ENCODE measurements around the gene CST2. TPM values are rescaled to one million over a fixed set of nuclear protein-coding genes. Genes with fewer than 3 reads are reported as not detected.
A peak's percentile ranks its signal among the peaks of the same experiment; 100 is the strongest.

Gene CST2, protein sequence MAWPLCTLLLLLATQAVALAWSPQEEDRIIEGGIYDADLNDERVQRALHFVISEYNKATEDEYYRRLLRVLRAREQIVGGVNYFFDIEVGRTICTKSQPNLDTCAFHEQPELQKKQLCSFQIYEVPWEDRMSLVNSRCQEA
- total RNA-seq (under 1 TPM in 1 of 10 donors, not detected in 9; 0.75 TPM), polyA plus RNA-seq (not detected)
- long read RNA-seq, donor 1 = 0 reads
- long read RNA-seq, donor 2 = 0 reads
- long read RNA-seq, donor 3 = 0 reads

DNA sequence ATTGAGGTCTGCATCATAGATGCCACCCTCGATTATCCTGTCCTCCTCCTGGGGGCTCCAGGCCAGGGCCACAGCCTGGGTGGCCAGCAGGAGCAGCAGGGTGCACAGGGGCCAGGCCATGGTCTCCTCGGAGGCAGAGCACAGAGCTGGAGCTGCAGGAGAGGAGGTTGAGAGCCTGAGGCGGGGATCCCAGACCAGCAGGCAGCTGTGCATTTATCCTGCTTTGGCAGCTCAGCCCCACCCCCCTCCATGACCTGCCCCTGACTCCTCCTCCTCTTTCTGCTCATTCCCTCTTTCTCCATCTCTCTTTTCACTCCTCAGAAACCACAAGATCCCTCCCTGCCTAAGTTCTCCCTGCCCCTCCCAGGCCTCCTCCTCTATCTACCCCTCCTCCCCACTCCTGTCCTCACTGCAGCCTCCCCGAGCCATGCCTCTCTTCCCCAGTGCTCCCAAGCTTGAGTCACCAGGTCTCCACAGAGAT is at the start of gene CST2:
Gene CST2 (minus strand): TSS at position 189 of the 481 bp plus-strand sequence. CDS start 69 bp downstream, at position 120.
- intact Hi-C loops (cut with DNase I) = loop anchor here in 1 of 10 donors (10.0 kb wide), 1 partner anchor 52 kb away; no protein-coding TSS in a partner anchor
- peaks cover 0 to 3% (median 0%) of the 10 kb centered on the region in 9 donors for H3K4me1 ChIP-seq
- no peaks in the 10 kb centered on the region for H3K9me3 ChIP-seq
- TF ChIP-seq, protein P1, sequence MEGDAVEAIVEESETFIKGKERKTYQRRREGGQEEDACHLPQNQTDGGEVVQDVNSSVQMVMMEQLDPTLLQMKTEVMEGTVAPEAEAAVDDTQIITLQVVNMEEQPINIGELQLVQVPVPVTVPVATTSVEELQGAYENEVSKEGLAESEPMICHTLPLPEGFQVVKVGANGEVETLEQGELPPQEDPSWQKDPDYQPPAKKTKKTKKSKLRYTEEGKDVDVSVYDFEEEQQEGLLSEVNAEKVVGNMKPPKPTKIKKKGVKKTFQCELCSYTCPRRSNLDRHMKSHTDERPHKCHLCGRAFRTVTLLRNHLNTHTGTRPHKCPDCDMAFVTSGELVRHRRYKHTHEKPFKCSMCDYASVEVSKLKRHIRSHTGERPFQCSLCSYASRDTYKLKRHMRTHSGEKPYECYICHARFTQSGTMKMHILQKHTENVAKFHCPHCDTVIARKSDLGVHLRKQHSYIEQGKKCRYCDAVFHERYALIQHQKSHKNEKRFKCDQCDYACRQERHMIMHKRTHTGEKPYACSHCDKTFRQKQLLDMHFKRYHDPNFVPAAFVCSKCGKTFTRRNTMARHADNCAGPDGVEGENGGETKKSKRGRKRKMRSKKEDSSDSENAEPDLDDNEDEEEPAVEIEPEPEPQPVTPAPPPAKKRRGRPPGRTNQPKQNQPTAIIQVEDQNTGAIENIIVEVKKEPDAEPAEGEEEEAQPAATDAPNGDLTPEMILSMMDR (IDR thresholded peaks at IDR 0.05) = no peak
- H3K27ac ChIP-seq = no peak within 1 kb of the TSS
- no peak within 1 kb of the TSS for H3K4me3 ChIP-seq
- ATAC-seq (peak in 1 of 8 donors; percentile 25), DNase-seq (no peak)
- H3K27me3 ChIP-seq = no peaks in the 10 kb centered on the region
- no peaks in the 10 kb centered on the region for H3K36me3 ChIP-seq
- 39 to 58% methylated on average over 4 of the region's 4 CpGs for WGBS, 2 donors

DNA sequence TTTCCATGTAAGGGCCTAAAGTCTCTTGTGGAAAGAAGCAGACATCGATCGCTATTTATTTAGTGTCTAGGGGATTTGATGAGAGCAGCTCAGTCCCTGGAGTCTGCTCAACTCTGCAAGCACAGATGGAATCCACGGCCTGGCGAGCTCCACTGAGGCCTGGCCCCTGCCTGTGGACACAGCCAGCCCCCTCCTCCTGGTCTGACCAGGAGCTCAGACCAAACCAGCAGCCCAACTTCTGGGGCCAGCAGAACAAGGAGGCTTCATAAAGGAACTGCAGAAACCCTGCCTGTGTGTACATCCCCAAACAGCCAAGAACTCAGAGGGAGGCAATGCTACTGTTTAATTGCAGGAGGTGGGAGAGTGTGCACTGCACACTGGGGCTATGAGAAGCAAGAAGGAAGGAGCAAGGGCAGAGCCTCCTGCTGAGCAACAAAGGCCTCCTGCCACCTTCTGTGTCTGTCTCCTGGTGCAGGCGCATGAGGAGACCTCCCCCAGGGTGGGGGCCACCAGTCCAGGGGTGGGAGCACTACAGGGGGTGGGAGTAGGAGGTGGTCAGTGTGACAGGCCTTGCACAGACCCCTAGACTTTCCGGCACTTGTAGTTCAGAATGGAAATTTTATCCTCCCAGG is 49.2 kb upstream of the CST2 start:
- intact Hi-C loops (cut with DNase I) = no loop called here

DNA sequence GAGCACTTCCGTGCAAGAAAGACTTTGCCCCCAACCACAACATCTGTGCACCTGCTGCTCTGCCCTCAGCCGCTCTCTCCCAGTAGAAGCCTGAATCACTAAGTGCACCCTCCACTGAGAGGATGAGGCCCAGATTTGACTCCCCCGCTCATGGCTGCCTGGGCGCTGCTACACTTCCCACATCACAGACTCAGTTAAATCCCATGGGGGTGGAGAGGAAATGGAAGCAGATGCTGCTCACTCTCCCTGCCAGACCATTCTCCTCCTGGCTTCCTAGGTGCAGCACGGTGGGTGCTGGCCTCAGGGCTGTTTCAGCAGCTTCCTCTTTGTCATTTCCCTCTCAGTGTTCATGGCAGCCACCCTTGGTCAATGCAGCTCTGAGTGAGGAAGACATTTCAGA is 48.2 kb upstream of the CST2 start:
- Histone ChIP-seq H3K9me3 (no peaks in the 10 kb centered on the region), H3K4me1 (no peaks in the 10 kb centered on the region), H3K27ac (no peak overlapping the region), H3K27me3 (peaks cover 0 to 53% (median 33%) of the 10 kb centered on the region in 7 donors), H3K36me3 (no peaks in the 10 kb centered on the region), H3K4me3 (no peak overlapping the region)
- 63 to 69% methylated on average over 5 of the region's 5 CpGs for WGBS, 2 donors
- TF ChIP-seq, protein P1 (IDR thresholded peaks at IDR 0.05) = no peak
- ATAC-seq (peak in 2 of 8 donors; percentile 14 to 52), DNase-seq (no peak)
- intact Hi-C loops (cut with DNase I) = no loop called here

More for the DNA sequence above, 49.2 kb upstream of the CST2 start:
- H3K4me1 ChIP-seq = no peaks in the 10 kb centered on the region
- TF ChIP-seq, protein P1 (IDR thresholded peaks at IDR 0.05) = no peak
- H3K36me3 ChIP-seq = no peaks in the 10 kb centered on the region
- no peak for DNase-seq
- H3K4me3 ChIP-seq = no peak overlapping the region
- no peak for ATAC-seq
- no peaks in the 10 kb centered on the region for H3K9me3 ChIP-seq
- H3K27me3 ChIP-seq = peaks cover 0 to 44% (median 29%) of the 10 kb centered on the region in 7 donors
- WGBS, 2 donors = 68 to 72% methylated on average over 6 of the region's 6 CpGs
- H3K27ac ChIP-seq = no peak overlapping the region

DNA sequence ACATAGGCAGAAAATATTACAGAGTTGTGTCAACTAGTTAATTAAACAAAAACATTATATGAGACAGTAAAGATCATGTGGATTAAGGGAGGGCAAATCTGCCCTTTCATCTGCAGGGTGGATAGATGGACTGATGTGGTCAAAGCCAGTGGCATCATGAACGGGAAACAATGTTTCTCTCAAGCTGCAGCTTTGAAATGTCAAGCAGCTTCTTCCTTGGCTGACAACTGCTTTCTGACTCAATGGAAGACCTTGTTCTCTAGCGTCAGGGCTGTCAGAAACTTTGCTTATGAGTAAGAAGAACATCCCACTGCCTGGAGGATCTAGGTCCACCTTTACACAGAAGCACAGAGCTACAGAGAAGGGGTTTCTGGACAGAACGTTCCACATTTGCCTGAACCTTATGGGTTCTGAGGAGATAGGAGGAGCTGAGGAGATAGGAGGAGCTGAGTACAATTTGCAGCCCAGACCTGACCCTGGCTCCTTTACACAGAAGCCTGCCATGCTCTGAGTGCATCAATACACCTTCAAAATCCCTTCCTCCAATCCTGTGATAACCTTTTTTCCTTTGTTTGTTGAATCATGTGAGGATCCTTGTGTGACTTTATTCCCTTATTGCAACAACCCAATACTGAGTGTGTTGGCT is 47.0 kb upstream of the CST2 start:
- Histone ChIP-seq H3K27ac (no peak overlapping the region), H3K36me3 (no peaks in the 10 kb centered on the region), H3K4me3 (no peak overlapping the region), H3K4me1 (no peaks in the 10 kb centered on the region), H3K27me3 (peaks cover 0 to 62% (median 37%) of the 10 kb centered on the region in 7 donors), H3K9me3 (no peaks in the 10 kb centered on the region)
- ATAC-seq = no peak
- no peak for DNase-seq
- 50 to 54% methylated on average over 3 of the region's 3 CpGs for WGBS, 2 donors
- TF ChIP-seq, protein P1 (IDR thresholded peaks at IDR 0.05) = no peak
- intact Hi-C loops (cut with DNase I) = no loop called here

Measured in heart right ventricle (tissue), 16 donors.